Effector CD8-positive, alpha-beta T cell (primary cell): ENCODE measurements around the gene CA10.

Experiments
- DNase-seq: peaks from one replicate; lab custom pipeline; 2025; lab: John Stamatoyannopoulos, UW

Gene CA10

DNA sequence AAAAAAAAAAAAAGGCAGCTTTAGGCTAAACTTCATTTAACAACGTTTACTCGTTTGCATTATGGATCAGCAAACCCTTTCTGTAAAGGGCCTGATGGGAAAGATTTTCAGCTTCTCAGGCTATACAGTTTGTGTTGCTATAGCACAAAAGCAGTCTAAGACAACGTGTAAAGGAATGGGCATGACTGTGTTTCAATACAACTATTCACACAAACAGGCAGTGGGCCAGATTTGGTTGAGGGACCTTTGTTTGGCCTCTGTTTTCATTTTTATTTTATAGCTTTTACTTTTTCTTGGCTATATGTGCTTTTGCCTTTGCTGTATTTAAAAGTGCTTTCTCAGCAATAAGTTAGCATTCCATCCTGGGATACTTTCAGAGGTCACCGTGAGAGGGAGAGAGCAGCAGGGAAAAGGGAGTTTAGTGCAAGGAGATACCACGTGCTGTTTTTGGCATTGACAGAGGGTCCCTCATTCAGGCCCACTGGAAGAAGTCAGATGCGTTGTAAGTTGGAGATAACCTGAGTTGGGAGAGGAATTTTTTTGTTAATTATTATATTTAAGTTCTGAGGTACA, 562.6 kb downstream of the CA10 start:
- no peak for DNase-seq

GRCh38 chr17:51590071-51590656, 568.4 kb downstream of the CA10 start:
- DNase-seq = no peak

DNA sequence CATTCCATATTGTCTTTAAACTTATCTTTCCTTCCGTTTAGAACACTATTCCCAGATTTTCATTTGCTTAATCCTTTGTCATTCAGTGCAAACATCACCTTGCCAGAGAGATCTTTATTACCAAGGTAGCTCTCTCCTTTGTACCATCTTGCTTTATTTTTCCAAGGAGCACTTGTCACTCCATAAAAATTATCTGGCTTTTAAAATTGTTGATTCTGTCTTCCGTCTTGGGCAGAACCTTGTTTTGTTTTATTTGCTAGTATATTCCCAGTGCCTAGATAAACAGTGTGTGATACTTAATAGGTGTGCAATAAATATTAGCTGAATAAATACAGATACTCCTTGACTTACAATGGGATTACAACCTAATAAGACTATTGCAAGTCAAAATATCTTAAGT, 570.5 kb downstream of the CA10 start:
- no peak for DNase-seq

- DNase-seq = no peak
Observed at GRCh38 chr17:51587516-51587915, 571.0 kb downstream of the CA10 start.

GRCh38 chr17:51585514-51586104, 572.9 kb downstream of the CA10 start:
- no peak for DNase-seq

DNA sequence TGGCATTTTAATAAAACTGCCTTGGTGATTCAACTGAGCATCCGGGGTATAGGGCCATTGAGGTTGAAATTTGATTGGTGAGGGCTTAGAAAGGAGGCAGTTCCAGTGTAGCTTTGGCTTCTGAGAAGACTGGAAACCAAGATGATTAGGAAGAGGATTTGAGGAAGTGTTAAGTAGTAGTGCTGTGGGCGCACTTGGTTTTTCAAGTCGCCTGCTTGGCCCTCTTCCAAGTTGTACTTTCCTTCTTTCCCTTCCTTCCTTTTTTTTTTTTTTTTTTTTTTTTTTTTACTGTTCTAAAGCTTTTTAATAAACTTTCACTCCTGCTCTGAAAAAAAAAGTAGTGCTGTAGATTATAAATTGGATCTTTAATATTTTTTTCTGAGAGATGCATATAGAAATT, 577.6 kb downstream of the CA10 start:
- no peak for DNase-seq
